ENCODE data around the gene CEP72. TPM values are rescaled to one million over a fixed set of nuclear protein-coding genes. Genes with fewer than 3 reads are reported as not detected.
"Not testable (repeated sequence)": the region's sequence is repeated elsewhere in the genome, so short reads cannot be mapped to it uniquely, and the experiment has no call there.

The CEP72 gene
- total RNA-seq, 1 experiment from 2014 or later: 5.7 TPM

GRCh38 chr5:619444-619843 is 7.3 kb downstream of the CEP72 start:
- H3K4me1 ChIP-seq (replicated peaks): no peaks in the 10 kb centered on the region
- no peak overlapping the region for H3K4me3 ChIP-seq
- H3K9me3 ChIP-seq (replicated peaks): no peaks in the 10 kb centered on the region
- peaks cover 45% of the 10 kb centered on the region for H3K36me3 ChIP-seq
- no peaks in the 10 kb centered on the region for H3K27me3 ChIP-seq (replicated peaks)
- no peak for DNase-seq (ENCODE audit: low read depth in 1 of 2, low spot score in 2 of 2)
- H3K27ac ChIP-seq: no peak overlapping the region

GRCh38 chr5:620152-620551 is 8.0 kb downstream of the CEP72 start:
- no peak overlapping the region for H3K4me3 ChIP-seq
- H3K4me1 ChIP-seq (replicated peaks): no peaks in the 10 kb centered on the region
- H3K36me3 ChIP-seq: peaks cover 45% of the 10 kb centered on the region
- no peak overlapping the region for H3K27ac ChIP-seq
- no peaks in the 10 kb centered on the region for H3K9me3 ChIP-seq (replicated peaks)
- no peaks in the 10 kb centered on the region for H3K27me3 ChIP-seq (replicated peaks)
- DNase-seq (ENCODE audit: low read depth in 1 of 2, low spot score in 2 of 2): no peak

- no peak overlapping the region for H3K4me3 ChIP-seq
- H3K4me1 ChIP-seq (replicated peaks): no peaks in the 10 kb centered on the region
- H3K27me3 ChIP-seq (replicated peaks): no peaks in the 10 kb centered on the region
Observed at GRCh38 chr5:620586-621180, 8.5 kb downstream of the CEP72 start.

DNA sequence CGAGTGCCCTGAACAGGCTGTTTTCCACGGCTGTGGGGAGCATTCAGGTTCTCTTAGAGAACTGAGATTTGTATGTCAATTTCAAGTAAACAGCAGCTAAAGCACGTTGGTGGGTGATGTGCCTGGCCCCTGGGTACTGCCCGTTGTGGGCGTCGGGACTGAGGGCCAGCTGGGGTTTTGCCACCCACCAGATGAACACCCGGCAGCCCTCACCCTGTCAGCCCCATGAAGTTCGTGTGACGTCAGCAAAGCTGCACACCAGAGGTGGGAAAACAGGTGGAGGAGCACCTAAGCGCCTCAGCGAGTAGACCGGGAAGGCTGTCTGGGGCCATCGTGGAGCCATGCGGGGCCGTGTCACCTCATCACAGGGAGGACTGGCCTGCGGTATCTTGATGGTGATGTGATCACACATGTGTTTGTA is 9.2 kb downstream of the CEP72 start:
- DNase-seq (ENCODE audit: low read depth in 1 of 2, low spot score in 2 of 2): no peak
- Histone ChIP-seq H3K4me3 (no peak overlapping the region), H3K9me3 (replicated peaks) (no peaks in the 10 kb centered on the region), H3K36me3 (peaks cover 49% of the 10 kb centered on the region), H3K4me1 (replicated peaks) (no peaks in the 10 kb centered on the region), H3K27ac (no peak overlapping the region), H3K27me3 (replicated peaks) (no peaks in the 10 kb centered on the region)

More at GRCh38 chr5:620586-621180, 8.5 kb downstream of the CEP72 start:
- Histone ChIP-seq H3K36me3 (peaks cover 45% of the 10 kb centered on the region), H3K27ac (no peak overlapping the region), H3K9me3 (replicated peaks) (no peaks in the 10 kb centered on the region)
- no peak for DNase-seq (ENCODE audit: low read depth in 1 of 2, low spot score in 2 of 2)

DNA sequence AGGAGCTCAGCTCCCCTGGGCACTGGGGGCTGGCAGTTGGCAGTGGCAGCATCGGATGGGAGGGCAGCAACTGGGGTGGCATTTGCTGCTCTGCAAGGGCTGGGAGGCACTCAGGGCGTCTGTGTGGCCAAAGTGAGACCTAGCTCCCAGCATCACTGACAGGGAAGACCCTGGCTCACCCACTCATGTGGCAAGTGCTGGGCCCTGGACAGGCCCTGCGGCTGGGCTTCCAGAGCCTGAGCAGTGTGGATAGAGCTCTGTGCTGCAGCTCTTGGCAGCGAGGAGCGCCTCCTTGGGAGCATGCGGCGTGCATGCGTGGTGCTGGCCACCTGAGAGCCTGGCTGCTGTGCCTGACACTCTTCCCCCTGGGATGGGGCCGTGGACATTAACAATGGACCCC is 10.2 kb downstream of the CEP72 start:
- DNase-seq (ENCODE audit: low read depth in 1 of 2, low spot score in 2 of 2): no peak
- H3K4me1 ChIP-seq (replicated peaks): no peaks in the 10 kb centered on the region
- H3K4me3 ChIP-seq: no peak overlapping the region
- H3K36me3 ChIP-seq: peaks cover 56% of the 10 kb centered on the region
- H3K27ac ChIP-seq: no peak overlapping the region
- no peaks in the 10 kb centered on the region for H3K27me3 ChIP-seq (replicated peaks)
- no peaks in the 10 kb centered on the region for H3K9me3 ChIP-seq (replicated peaks)

DNA sequence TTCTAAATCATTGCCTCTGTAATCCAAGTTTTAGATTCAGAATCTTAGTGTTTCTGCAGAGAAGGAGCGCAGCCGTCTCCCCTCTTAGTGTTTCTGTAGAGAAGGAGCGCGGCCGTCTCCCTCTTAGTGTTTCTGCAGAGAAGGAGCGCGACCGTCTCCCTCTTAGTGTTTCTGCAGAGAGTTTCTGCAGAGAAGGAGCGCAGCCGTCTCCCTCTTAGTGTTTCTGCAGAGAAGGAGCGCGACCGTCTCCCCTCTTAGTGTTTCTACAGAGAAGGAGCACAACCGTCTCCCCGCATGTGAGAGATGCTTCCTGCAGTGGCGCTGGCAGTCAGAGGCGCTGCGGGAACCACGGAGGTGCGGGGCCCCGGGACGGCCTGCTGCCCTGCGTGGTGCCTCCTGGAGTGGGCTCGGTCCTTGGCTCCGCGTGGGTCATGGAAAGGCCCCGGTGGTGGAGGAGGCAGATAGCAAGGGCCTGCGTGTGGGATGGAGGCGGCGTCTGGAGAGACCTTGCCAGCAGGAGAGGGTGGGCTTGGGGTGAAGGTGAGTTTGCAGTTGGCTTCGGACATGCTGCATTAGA is 10.9 kb downstream of the CEP72 start:
- Histone ChIP-seq H3K27ac (no peak overlapping the region), H3K4me3 (no peak overlapping the region), H3K4me1 (replicated peaks) (no peaks in the 10 kb centered on the region), H3K9me3 (replicated peaks) (no peaks in the 10 kb centered on the region), H3K36me3 (peaks cover 56% of the 10 kb centered on the region), H3K27me3 (replicated peaks) (no peaks in the 10 kb centered on the region)
- no peak for DNase-seq (ENCODE audit: low read depth in 1 of 2, low spot score in 2 of 2)

DNA sequence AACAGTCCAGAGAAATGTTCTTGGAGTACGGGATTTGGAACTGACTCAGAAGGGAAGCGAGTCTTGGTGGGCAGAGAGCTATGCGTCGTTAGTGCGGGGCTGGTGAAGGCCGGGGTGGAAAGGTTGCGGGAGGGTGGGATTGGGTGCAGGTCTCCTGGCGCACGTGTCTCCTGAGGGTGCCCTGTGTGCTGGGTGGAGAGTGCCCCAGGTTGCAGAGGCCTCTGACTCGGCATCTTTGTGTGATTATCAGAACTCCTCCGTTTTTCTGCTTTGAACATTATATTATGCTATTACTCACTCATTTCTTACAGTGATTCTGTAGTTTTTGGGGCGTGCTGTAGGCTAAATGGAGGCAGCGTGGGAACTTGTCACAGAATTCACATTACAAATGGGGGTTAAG is 11.4 kb downstream of the CEP72 start:
- no peak overlapping the region for H3K27ac ChIP-seq
- H3K4me3 ChIP-seq: no peak overlapping the region
- H3K27me3 ChIP-seq (replicated peaks): no peaks in the 10 kb centered on the region
- H3K9me3 ChIP-seq (replicated peaks): no peaks in the 10 kb centered on the region
- no peak for DNase-seq (ENCODE audit: low read depth in 1 of 2, low spot score in 2 of 2)
- H3K4me1 ChIP-seq (replicated peaks): no peaks in the 10 kb centered on the region
- H3K36me3 ChIP-seq: peaks cover 57% of the 10 kb centered on the region

GRCh38 chr5:624118-624950 is 12.2 kb downstream of the CEP72 start:
- Histone ChIP-seq H3K4me1 (replicated peaks) (no peaks in the 10 kb centered on the region), H3K36me3 (peaks cover 50% of the 10 kb centered on the region), H3K27ac (no peak overlapping the region), H3K27me3 (replicated peaks) (no peaks in the 10 kb centered on the region), H3K9me3 (replicated peaks) (no peaks in the 10 kb centered on the region), H3K4me3 (no peak overlapping the region)
- DNase-seq (ENCODE audit: low read depth in 1 of 2, low spot score in 2 of 2): no peak

DNA sequence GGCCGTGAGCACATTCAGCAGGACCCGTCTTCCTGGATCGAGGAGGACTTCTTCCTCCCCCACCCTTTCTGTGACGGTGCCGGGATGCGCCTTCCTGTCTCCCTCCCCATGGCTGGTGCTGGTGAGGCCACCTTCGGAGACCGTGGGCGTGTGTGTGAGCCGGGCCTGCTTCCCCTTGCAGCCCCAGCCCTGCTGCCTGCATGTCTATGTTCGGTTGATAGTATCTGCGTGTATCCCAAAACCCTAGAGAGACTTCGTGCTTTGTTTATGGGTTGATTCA is 12.8 kb downstream of the CEP72 start:
- Histone ChIP-seq H3K36me3 (peaks cover 44% of the 10 kb centered on the region), H3K27me3 (replicated peaks) (no peaks in the 10 kb centered on the region), H3K27ac (no peak overlapping the region), H3K4me1 (replicated peaks) (no peaks in the 10 kb centered on the region), H3K9me3 (replicated peaks) (no peaks in the 10 kb centered on the region), H3K4me3 (no peak overlapping the region)
- no peak for DNase-seq (ENCODE audit: low read depth in 1 of 2, low spot score in 2 of 2)

- Histone ChIP-seq H3K27ac (no peak overlapping the region), H3K27me3 (replicated peaks) (no peaks in the 10 kb centered on the region), H3K4me3 (no peak overlapping the region), H3K4me1 (replicated peaks) (no peaks in the 10 kb centered on the region), H3K36me3 (peaks cover 38% of the 10 kb centered on the region), H3K9me3 (replicated peaks) (no peaks in the 10 kb centered on the region)
- DNase-seq (ENCODE audit: low read depth in 1 of 2, low spot score in 2 of 2): no peak
Observed at GRCh38 chr5:625516-625915, 13.4 kb downstream of the CEP72 start.

DNA sequence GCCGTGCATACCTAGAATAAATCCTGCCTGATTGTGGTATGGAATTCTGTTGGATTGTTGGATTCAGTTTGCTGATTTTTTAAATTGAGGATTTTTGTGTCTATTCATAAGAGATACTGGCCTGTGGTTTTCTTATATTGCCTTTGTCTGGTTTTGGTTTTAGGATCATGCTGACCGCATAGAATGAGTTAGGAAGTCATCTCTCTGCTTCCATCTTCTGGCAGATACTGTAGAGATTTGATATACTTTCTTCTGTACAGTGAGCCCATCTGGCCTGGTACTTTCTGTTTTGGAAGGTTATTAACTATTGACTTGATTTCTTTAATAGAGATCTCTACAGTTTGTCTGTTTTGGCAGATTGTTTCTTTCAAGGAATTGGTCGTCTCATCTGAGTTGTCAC is 14.7 kb downstream of the CEP72 start:
- no peak for DNase-seq (ENCODE audit: low read depth in 1 of 2, low spot score in 2 of 2)
- peaks cover 25% of the 10 kb centered on the region; the same call in 1 of the 2 replicates for H3K36me3 ChIP-seq
- H3K27me3 ChIP-seq (replicated peaks): no peaks in the 10 kb centered on the region
- no peaks in the 10 kb centered on the region for H3K4me1 ChIP-seq (replicated peaks)
- no peaks in the 10 kb centered on the region for H3K9me3 ChIP-seq (replicated peaks)
- no peak overlapping the region for H3K27ac ChIP-seq
- H3K4me3 ChIP-seq: no peak overlapping the region

DNA sequence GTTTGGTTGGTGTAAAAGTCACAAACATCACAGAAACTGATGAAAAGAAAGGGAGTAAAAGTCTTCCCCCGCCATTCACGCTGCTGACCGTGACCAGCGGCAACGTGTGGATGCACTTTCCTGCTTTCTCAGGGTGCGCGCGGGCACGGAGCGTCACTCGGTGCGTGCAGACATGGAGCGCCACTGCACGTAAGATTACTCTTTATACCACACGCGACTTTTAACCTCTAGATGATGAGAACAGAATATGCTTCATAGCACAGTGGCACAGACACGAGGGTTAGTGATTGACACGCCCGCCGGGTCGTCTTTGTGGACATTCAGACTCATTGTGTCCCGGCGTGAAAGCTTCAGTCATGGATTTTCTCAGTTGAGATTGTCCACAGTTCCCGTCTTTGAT is 15.7 kb downstream of the CEP72 start:
- Histone ChIP-seq H3K27me3 (replicated peaks) (no peaks in the 10 kb centered on the region), H3K4me1 (replicated peaks) (no peaks in the 10 kb centered on the region), H3K9me3 (replicated peaks) (no peaks in the 10 kb centered on the region), H3K4me3 (no peak overlapping the region), H3K27ac (no peak overlapping the region), H3K36me3 (peaks cover 20% of the 10 kb centered on the region; the same call in 1 of the 2 replicates)
- DNase-seq (ENCODE audit: low read depth in 1 of 2, low spot score in 2 of 2): no peak

GRCh38 chr5:628351-629205 is 16.4 kb downstream of the CEP72 start:
- peaks cover 22% of the 10 kb centered on the region; the same call in 1 of the 2 replicates for H3K36me3 ChIP-seq
- H3K27ac ChIP-seq; H3K9me3 ChIP-seq (replicated peaks); H3K4me1 ChIP-seq (replicated peaks); DNase-seq (ENCODE audit: low read depth in 1 of 2, low spot score in 2 of 2); H3K27me3 ChIP-seq (replicated peaks); H3K4me3 ChIP-seq: not testable (repeated sequence)
